ENCODE measurements around the gene SRP54. TPM values are rescaled to one million over a fixed set of nuclear protein-coding genes. Genes with fewer than 3 reads are reported as not detected.
"Not testable (repeated sequence)": the region's sequence is repeated elsewhere in the genome, so short reads cannot be mapped to it uniquely, and the experiment has no call there.

Gene SRP54
- total RNA-seq, 1 donor from 2014 or later = 43.5 TPM

DNA sequence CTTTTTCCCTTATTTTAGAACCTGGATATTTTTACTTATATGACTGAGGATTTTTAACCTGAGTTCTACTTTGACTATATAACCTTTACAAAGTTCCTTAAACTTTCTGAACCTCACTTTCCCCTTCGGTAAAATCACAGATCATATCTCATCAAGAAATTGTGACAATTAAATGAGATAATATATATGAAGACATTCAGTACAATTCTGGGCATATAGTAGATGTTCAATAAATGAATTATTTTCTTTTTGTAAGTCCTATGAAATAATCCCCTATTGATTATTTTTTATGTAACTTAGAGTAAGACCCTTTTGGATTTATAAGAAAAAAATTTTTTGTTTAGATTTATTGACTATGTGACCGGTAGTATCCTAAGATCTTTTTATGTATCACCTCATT is 45.6 kb downstream of the SRP54 start:
- Mint-ChIP-seq H3K9me3 (ENCODE audit: unreplicated experiment) (no peaks in the 10 kb centered on the region), H3K36me3 (ENCODE audit: unreplicated experiment) (peaks cover 3% of the 10 kb centered on the region), H3K4me3 (ENCODE audit: unreplicated experiment) (no peak overlapping the region), H3K27me3 (ENCODE audit: unreplicated experiment) (no peaks in the 10 kb centered on the region), H3K4me1 (ENCODE audit: low read depth, unreplicated experiment) (no peaks in the 10 kb centered on the region), H3K27ac (ENCODE audit: unreplicated experiment) (no peak overlapping the region)
- DNase-seq = no peak
- TF ChIP-seq, protein P1, sequence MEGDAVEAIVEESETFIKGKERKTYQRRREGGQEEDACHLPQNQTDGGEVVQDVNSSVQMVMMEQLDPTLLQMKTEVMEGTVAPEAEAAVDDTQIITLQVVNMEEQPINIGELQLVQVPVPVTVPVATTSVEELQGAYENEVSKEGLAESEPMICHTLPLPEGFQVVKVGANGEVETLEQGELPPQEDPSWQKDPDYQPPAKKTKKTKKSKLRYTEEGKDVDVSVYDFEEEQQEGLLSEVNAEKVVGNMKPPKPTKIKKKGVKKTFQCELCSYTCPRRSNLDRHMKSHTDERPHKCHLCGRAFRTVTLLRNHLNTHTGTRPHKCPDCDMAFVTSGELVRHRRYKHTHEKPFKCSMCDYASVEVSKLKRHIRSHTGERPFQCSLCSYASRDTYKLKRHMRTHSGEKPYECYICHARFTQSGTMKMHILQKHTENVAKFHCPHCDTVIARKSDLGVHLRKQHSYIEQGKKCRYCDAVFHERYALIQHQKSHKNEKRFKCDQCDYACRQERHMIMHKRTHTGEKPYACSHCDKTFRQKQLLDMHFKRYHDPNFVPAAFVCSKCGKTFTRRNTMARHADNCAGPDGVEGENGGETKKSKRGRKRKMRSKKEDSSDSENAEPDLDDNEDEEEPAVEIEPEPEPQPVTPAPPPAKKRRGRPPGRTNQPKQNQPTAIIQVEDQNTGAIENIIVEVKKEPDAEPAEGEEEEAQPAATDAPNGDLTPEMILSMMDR (IDR thresholded peaks at IDR 0.05; ENCODE audit: partially characterized antibody, unreplicated experiment) = no peak

DNA sequence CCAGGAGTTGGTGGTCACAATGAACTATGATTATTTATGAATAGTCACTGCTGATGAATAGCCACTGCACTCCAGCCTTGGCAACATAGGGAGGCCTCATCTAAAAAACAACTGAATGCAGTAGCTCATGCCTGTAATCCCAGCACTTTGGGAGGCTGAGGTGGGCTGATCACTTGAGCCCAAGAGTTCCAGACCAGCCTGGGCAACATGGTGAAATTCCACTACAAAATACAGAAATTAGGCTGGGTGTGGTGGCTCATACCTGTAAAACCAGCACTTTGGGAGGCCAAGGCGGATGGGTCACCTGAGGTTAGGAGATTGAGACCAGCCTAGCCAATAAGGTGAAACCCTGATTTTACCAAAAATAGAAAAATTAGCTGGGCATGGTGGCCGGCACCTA is 49.8 kb downstream of the SRP54 start:
- DNase-seq = no peak
- no peaks in the 10 kb centered on the region for H3K27me3 Mint-ChIP-seq (ENCODE audit: unreplicated experiment)
- H3K36me3 Mint-ChIP-seq (ENCODE audit: unreplicated experiment) = peaks cover 19% of the 10 kb centered on the region
- no peak overlapping the region for H3K4me3 Mint-ChIP-seq (ENCODE audit: unreplicated experiment)
- H3K27ac Mint-ChIP-seq (ENCODE audit: unreplicated experiment) = no peak overlapping the region
- no peaks in the 10 kb centered on the region for H3K4me1 Mint-ChIP-seq (ENCODE audit: low read depth, unreplicated experiment)
- H3K9me3 Mint-ChIP-seq (ENCODE audit: unreplicated experiment) = peaks cover 10% of the 10 kb centered on the region
- TF ChIP-seq, protein P1 (IDR thresholded peaks at IDR 0.05; ENCODE audit: partially characterized antibody, unreplicated experiment) = no peak

DNA sequence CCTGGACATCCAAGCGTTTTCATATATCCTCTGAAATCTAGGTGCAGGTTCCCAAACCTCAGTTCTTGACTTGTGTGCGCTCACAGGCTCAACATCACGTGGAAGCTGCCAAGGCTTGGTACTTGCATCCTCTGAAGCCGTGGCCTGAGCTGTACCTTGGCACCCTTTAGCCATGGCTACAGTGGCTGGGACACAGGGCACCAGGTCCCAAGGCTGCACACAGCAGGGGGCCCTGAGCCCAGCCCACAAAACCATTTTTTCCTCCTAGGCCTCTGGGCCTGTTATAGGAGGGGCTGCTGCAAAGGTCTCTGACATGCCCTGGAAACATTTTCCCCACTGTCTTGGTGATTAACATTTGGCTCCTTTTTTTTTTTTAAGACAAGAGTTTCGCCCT is 51.6 kb downstream of the SRP54 start:
- H3K27ac Mint-ChIP-seq (ENCODE audit: unreplicated experiment) = no peak overlapping the region
- no peaks in the 10 kb centered on the region for H3K27me3 Mint-ChIP-seq (ENCODE audit: unreplicated experiment)
- H3K4me1 Mint-ChIP-seq (ENCODE audit: low read depth, unreplicated experiment) = no peaks in the 10 kb centered on the region
- H3K36me3 Mint-ChIP-seq (ENCODE audit: unreplicated experiment) = peaks cover 19% of the 10 kb centered on the region
- H3K9me3 Mint-ChIP-seq (ENCODE audit: unreplicated experiment) = peaks cover 12% of the 10 kb centered on the region
- H3K4me3 Mint-ChIP-seq (ENCODE audit: unreplicated experiment) = no peak overlapping the region
- TF ChIP-seq, protein P1 (IDR thresholded peaks at IDR 0.05; ENCODE audit: partially characterized antibody, unreplicated experiment) = no peak
- no peak for DNase-seq

DNA sequence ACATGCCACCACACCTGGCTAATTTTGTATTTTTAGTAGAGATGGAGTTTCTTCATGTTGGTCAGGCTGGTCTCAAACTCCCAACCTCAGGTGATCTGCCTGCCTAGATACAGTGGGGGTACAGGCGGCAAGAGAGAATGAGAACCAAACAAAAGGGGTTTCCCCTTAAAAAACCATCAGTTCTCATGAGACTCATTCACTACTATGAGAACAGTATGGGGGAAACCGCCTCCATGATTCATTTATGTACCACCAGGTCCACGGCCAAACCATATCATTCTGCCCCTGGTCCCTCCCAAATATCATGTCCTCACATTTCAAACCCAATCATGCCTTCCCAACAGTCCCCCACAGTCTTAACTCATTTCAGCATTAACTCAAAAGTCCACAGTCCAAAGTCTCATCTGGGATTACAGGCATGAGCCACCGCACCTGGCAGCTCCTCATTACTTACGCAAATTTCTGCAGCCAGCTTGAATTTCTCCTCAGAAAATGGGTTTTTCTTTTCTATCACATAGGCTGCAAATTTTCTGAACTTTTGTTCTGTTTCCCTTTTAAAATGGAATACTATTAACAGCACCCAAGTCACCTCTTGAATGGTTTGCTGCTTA is 52.3 kb downstream of the SRP54 start:
- Mint-ChIP-seq H3K36me3 (ENCODE audit: unreplicated experiment) (peaks cover 19% of the 10 kb centered on the region), H3K9me3 (ENCODE audit: unreplicated experiment) (peaks cover 12% of the 10 kb centered on the region)
- not testable (repeated sequence) for H3K27ac Mint-ChIP-seq (ENCODE audit: unreplicated experiment); H3K4me1 Mint-ChIP-seq (ENCODE audit: low read depth, unreplicated experiment); DNase-seq; H3K4me3 Mint-ChIP-seq (ENCODE audit: unreplicated experiment); H3K27me3 Mint-ChIP-seq (ENCODE audit: unreplicated experiment)

DNA sequence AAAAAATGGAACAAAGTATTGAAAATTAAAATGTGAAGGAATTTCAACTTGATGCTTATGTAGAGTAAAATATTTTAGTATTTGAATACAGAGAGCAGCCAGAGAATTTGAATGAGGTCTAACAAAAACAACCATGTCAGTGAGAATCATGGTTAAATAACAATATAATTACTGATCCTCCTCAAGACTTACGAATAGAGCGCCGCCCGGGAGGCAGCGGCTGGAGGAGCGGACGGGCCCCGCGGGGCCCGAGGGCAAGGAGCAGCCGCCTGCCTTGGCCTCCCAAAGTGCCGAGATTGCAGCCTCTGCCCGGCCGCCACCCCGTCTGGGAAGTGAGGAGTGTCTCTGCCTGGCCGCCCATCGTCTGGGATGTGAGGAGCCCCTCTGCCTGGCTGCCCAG is 55.5 kb downstream of the SRP54 start:
- H3K4me1 Mint-ChIP-seq (ENCODE audit: low read depth, unreplicated experiment); H3K27ac Mint-ChIP-seq (ENCODE audit: unreplicated experiment); DNase-seq; H3K4me3 Mint-ChIP-seq (ENCODE audit: unreplicated experiment); H3K27me3 Mint-ChIP-seq (ENCODE audit: unreplicated experiment): not testable (repeated sequence)
- Mint-ChIP-seq H3K36me3 (ENCODE audit: unreplicated experiment) (peaks cover 17% of the 10 kb centered on the region), H3K9me3 (ENCODE audit: unreplicated experiment) (peaks cover 12% of the 10 kb centered on the region)

DNA sequence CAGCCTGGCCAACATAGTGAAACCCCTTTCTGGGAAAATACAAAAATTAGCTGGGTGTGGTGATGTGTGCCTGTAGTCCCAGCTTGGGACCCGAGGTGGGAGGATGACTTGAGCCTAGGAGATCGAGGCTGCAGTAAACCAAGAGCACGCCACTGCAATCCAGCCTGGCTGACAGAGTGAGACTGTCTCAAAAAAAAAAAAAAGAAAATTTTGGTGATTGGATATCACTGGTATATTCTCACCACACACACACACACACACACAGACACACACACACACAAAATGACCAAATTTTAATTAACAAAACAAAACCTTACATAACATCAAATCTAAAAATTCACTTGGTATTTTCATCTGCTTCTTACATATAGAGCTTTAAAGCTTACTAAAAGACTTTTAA is 59.8 kb downstream of the SRP54 start:
- no peak overlapping the region for H3K27ac Mint-ChIP-seq (ENCODE audit: unreplicated experiment)
- TF ChIP-seq, protein P1 (IDR thresholded peaks at IDR 0.05; ENCODE audit: partially characterized antibody, unreplicated experiment) = no peak

More for the DNA sequence above, 59.8 kb downstream of the SRP54 start:
- Mint-ChIP-seq H3K27me3 (ENCODE audit: unreplicated experiment) (no peaks in the 10 kb centered on the region), H3K4me3 (ENCODE audit: unreplicated experiment) (no peak overlapping the region), H3K36me3 (ENCODE audit: unreplicated experiment) (no peaks in the 10 kb centered on the region), H3K4me1 (ENCODE audit: low read depth, unreplicated experiment) (peaks cover under 1% of the 10 kb centered on the region), H3K9me3 (ENCODE audit: unreplicated experiment) (peaks cover 4% of the 10 kb centered on the region)
- no peak for DNase-seq
